ENCODE data around the gene SPINK5.
"Not testable (repeated sequence)": the region's sequence is repeated elsewhere in the genome, so short reads cannot be mapped to it uniquely, and the experiment has no call there.

Gene SPINK5

GRCh38 chr5:148063861-148064260 is at the start of gene SPINK5:
Gene SPINK5, plus strand, starts transcription at chr5:148063980. Its CDS starts 65 bp downstream, at chr5:148064045.
- DNase-seq: no peak

GRCh38 chr5:148014276-148014675 is 49.5 kb upstream of the SPINK5 start:
- no peak for DNase-seq

GRCh38 chr5:148020257-148020988 is 43.4 kb upstream of the SPINK5 start:
- no peak for DNase-seq

GRCh38 chr5:148027505-148027904 is 36.3 kb upstream of the SPINK5 start:
- no peak for DNase-seq

GRCh38 chr5:148029131-148029530 is 34.6 kb upstream of the SPINK5 start:
- no peak for DNase-seq

- no peak for DNase-seq
Observed at GRCh38 chr5:148033134-148033533, 30.6 kb upstream of the SPINK5 start.

- no peak for DNase-seq
Observed at GRCh38 chr5:148035676-148036075, 28.1 kb upstream of the SPINK5 start.

- DNase-seq: no peak
Observed at GRCh38 chr5:148042881-148043280, 20.9 kb upstream of the SPINK5 start.

- DNase-seq: no peak
Observed at GRCh38 chr5:148043705-148044104, 20.1 kb upstream of the SPINK5 start.

GRCh38 chr5:148055160-148055559 is 8.6 kb upstream of the SPINK5 start:
- DNase-seq: not testable (repeated sequence)

- no peak for DNase-seq
Observed at GRCh38 chr5:148060309-148060708, 3.5 kb upstream of the SPINK5 start.

GRCh38 chr5:148060881-148061280 is 2.9 kb upstream of the SPINK5 start:
- no peak for DNase-seq

GRCh38 chr5:148070621-148071020 is 6.8 kb downstream of the SPINK5 start:
- DNase-seq: no peak

GRCh38 chr5:148072207-148072606 is 8.4 kb downstream of the SPINK5 start:
- no peak for DNase-seq

- DNase-seq: no peak
Observed at GRCh38 chr5:148075529-148075928, 11.7 kb downstream of the SPINK5 start.

GRCh38 chr5:148083203-148083602 is 19.4 kb downstream of the SPINK5 start:
- no peak for DNase-seq

- no peak for DNase-seq
Observed at GRCh38 chr5:148084269-148084668, 20.5 kb downstream of the SPINK5 start.

- no peak for DNase-seq
Observed at GRCh38 chr5:148085310-148085709, 21.5 kb downstream of the SPINK5 start.

GRCh38 chr5:148085977-148086705 is 22.4 kb downstream of the SPINK5 start:
- DNase-seq: no peak

- no peak for DNase-seq
Observed at GRCh38 chr5:148090146-148090772, 26.5 kb downstream of the SPINK5 start.

- no peak for DNase-seq
Observed at GRCh38 chr5:148090773-148091250, 27.0 kb downstream of the SPINK5 start.

GRCh38 chr5:148091991-148092964 is 28.5 kb downstream of the SPINK5 start:
- DNase-seq: no peak

GRCh38 chr5:148094336-148094735 is 30.6 kb downstream of the SPINK5 start:
- DNase-seq: no peak

Measured in 8988T (cell line).